M059J (cell line): Measurements from ENCODE around the gene PHLDB3. TPM values are rescaled to one million over a fixed set of nuclear protein-coding genes. Genes with fewer than 3 reads are reported as not detected.
A peak's percentile ranks its signal among the peaks of the same experiment; 100 is the strongest.
"Not testable (repeated sequence)": the region's sequence is repeated elsewhere in the genome, so short reads cannot be mapped to it uniquely, and the experiment has no call there.

ENCODE experiments used
- DNase-seq: peaks from one replicate; pipeline ENCODE4 v3.0.0-alpha.2; 2012; ENCODE audit warnings: low read depth
- total RNA-seq: library from RNA; depleted of rRNA; stranded (reverse); fragments of >200 nt; shearing (Covaris generic); gene quantifications from 2 replicates; pipeline ENCODE4 v1.2.3, GENCODE V29; 2014

PHLDB3 gene
- total RNA-seq, 1 experiment from 2014 or later, result 8.6 TPM

DNA sequence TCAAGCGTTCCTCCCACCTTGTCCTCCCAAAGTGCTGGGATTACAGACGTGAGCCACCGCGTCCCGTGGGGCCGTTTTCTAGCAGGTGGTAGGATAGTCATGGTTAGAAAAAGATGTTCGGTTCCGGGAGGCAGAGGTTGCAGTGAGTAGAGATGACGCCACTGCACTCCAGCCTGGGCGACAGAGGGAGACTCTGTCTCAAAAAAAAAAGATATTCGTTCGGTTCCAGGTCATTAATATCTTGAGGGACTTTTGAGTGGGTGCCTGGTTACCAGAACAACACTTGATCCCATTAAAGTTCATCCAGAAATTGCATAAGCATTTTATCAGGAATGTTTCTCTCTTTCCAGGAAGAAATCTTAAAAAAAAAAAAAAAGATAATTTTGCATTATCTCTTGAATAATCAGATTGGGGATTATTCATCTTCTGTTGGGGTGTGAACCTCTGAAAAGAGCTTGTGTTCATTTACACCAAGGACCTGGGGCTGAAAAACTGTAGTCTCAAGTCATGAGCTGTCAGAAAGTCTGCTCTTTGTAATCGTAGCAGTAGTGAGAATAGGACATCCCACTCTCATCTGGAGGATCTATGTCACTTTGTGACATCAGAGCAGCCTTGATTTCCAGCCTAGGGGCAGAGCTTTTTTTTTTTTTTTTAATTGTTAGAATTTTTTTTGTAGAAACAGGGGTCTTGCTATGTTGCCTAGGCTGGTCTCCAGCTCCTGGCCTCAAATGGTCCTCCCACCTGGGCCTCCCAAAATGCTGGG, 23.5 kb upstream of the PHLDB3 start:
- peak; percentile 40 for DNase-seq

GRCh38 chr19:43526884-43527859, 22.6 kb upstream of the PHLDB3 start, which contains the start of gene ETHE1:
TSS of gene ETHE1 (minus strand) at chr19:43527201. CDS start at chr19:43527177, 24 bp downstream.
- peak; percentile 81 for DNase-seq

GRCh38 chr19:43525836-43526771, 21.6 kb upstream of the PHLDB3 start:
- no peak for DNase-seq

DNA sequence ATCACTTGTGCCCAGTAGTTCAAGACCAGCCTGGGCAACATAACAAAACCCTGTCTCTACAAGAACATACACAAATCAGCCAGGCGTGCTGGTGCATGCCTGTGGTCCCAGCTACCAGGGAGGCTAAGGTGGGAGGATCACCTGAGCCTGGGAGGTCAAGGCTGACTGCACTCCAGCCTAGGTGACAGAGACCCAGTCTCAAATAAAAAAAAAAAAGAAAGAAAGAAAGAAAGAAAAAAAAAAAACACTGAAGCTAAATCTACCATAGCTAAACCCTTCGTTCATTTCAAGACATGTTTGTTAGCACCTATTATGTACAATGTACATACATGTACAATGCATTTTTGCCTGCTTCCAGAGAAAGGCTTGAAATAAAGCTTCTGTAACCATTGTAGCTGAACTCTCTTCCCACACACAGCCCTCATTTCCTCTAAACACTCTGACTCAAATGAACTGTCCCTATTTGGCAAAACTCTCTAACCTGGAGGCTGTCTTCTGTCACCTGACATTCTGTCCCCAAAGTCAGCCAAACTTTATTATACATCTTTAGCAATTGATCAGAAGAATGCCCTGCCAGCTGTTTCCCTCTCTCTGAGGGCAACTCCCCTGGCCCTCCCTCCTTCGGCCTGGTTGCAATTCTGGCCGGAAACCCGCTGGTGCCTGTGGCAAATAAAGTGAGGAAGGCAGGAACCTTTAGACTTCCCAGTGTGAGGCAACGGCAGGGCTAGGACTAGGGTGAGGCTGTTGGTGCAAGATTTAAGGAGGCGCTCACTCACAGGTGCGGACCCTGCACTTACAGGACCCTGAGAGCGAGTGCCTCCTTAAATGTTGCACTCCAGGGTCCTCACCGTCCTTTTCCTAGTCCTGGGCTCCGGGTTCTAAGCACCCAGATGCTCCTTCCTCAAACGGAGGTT, 20.6 kb upstream of the PHLDB3 start:
- DNase-seq, result no peak

DNA sequence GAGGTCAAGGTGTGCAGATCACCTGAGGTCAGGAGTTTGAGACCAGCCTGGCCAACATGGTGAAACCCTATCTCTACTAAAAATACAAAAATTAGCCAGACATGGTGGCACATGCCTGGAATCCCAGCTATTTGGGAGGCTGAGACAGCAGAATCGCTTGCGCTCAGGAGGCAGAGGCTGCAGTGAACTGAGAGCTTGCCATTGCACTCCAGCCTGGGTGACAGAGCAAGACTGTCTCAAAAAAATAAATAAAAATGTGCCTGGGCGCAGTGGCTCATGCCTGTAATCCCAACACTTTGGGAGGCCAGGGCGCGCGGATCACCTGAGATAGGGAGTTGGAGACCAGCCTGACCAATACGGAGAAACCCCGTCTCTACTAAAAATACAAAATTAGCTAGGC, 19.1 kb upstream of the PHLDB3 start:
- DNase-seq, result not testable (repeated sequence)

GRCh38 chr19:43522929-43523328, 18.4 kb upstream of the PHLDB3 start:
- DNase-seq, result no peak

DNA sequence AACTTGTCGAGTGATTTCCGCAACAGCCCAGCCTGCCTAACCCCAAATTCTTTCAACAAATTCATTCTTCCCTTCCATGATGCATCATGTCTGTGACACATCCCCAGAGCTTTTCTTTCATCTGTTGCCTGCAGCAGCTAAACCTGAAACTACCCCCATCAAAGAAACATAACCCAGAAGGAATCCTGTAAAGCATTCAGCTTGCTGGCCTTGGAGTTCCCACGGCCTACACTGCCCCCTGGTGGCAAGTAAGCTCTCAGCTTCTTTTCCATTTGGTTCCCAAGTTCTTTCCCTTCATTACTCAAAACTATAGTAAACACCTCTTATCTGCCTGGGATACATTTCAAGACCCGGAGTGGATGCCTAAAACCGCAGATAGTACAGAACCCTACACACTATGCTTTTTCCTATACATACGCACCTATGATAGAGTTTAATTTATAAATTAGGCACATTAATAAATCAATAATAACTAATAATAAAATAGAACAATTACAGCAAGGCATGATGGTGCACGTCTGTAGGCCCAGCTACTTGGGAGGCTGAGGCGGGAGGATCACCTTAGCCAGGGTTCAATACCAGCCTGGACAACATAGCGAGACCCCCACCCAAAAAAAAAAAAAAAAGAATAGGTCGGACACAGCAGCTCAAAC, 15.0 kb upstream of the PHLDB3 start:
- DNase-seq, result peak; percentile 89

GRCh38 chr19:43518051-43518450, 13.5 kb upstream of the PHLDB3 start:
- DNase-seq, result no peak

DNA sequence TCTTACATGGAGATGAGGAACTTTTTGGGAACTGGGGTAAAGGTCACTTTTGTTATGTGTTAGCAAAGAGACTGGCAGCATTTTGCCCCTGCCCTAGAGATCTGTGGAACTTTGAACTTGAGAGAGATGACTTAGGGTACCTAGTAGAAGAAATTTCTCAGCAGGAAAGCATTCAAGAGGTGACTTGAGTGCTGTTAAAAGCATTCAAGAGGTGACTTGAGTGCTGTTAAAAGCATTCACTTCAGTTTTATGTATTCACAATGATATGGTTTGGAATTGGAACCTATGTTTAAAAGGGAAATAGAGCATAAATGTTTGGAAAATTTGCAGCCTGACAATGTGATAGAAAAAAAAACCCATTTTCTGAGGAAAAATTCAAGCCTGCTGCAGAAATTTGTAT, 7.9 kb upstream of the PHLDB3 start:
- not testable (repeated sequence) for DNase-seq

DNA sequence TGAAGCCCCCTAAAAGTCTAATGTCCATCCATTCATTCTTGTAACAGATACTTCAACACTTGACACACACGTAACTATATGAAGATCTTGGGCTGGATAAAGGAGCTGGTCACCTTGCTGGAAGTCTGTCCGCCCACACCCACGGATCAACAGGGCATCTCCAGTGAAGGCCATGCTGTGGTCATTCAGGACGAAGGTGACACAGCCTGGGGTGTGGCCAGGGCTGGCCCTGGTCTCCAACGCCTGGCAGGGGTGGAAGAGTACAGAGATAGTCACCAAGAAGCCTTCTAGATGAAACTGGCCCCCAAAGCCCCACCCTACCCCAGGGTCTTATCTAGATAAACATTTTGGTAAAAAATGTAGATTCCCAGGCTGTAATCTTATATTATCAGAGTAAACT, 6.8 kb upstream of the PHLDB3 start:
- no peak for DNase-seq

- no peak for DNase-seq
Measured at GRCh38 chr19:43510713-43511112, 6.2 kb upstream of the PHLDB3 start.

GRCh38 chr19:43507880-43508279, 3.3 kb upstream of the PHLDB3 start:
- DNase-seq, result no peak

DNA sequence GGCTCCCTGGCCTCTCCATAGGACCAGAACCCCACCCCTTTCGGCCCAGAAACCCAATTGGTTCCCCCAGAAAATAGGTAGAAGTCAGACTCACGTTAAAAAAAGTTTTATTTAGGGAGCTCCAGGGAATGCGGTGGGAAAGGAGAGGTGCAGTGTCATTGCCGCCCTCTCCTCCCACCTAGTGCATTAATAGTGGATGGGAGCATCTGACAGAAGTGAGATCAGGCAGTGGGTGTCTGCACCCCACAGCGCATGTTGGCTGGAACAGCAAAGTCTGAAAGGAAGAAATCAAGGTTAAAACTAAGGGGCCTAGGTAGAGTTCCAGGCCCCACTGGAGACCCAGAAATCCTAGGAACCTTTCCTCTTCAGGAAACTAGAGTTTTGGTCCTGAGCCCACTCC, 2.1 kb upstream of the PHLDB3 start:
- no peak for DNase-seq

DNA sequence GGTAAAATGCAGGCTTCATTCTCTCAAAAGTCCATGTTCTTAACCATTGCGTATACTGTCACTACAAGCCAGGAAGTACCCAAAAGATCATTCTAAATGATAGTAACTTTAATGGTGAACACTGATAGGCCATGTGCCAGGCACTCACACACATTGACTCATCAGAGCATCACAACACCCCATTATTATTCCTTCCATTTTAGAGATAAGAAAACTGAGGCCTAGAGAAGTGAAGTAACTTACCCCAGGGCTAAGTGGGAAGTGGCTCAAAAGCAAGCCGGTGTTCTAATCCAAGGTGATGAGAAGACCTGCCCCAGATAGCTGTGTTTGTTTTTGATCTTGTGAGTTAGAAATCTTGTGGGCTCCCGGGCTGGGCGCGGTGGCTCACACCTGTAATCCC, 1.4 kb upstream of the PHLDB3 start:
- DNase-seq, result no peak

- DNase-seq, result no peak
Measured at GRCh38 chr19:43505186-43505456, 575 bp upstream of the PHLDB3 start.

DNA sequence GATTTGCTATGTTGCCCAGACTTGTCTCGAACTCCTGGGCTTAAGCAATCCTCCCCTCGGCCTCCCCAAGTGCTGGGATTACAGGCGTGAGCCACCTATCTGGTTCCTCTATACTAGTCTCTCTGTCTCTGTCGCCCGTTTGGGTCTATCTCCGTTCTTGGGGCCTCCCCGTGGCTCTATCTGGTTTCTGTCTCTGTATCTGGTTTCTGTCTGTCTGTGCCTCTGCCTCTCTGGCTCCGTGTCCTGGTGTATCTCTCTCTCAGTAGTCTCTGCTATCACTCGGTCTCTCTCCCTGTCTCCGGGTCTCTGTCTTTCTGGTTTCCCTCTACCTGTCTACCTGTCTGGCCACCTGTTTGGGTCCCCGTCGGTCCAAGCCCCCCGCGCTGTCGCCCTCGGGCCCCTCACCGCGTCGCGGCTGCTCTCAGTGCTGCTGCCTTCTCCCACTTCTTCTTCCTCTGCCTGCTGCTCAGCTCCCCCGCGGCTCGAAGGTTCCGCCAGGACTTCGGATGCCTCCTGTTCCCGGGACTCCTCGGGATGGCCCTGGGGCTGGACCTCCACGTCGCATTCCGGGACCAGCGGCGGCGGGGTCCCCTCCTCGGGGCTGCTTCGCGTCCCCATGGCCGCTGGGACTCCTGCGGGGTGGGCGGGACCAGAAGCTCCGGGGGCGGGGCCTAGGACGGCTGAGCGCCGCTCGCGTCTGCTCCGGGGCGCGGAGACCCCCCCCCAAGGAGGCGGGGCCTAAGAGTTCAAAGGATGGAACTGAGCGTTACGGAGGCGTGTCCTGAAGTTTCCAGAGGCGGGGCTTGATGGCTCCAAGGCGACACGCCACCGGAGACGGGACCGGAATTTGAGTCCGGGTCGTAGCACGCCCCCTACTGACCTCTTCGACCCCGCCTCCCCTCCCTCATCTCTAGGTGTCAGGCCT, 783 bp downstream of the PHLDB3 start:
- peak; percentile 92 for DNase-seq

- DNase-seq, result no peak
Measured at GRCh38 chr19:43502419-43502976, 2.0 kb downstream of the PHLDB3 start.

GRCh38 chr19:43501661-43502418, 2.7 kb downstream of the PHLDB3 start:
- DNase-seq, result no peak
